Measurements from ENCODE around the gene MIS12.

DNA sequence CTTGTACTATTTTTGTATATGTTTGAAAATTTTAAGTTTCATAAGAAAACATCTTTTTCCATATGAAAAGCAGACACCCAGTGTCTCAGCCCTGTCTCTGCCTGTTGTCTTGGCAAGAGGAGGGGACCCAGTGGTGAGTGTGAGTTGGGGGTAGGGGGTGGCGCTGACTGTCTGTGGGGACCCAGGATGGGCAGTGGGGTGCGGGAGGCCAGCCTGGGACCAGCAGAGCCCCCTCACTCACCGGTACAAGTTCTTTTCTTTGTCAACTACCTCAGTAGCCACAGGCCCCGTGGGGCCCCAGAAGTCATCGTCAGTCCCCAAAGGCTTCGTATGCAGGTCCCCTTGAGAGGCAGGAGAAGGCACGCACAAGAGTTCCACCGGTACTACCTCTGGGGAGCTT is 46.2 kb downstream of the MIS12 start:
- TF ChIP-seq CTCF (IDR thresholded peaks at IDR 0.05) = no peak
- TF ChIP-seq POLR2A (IDR thresholded peaks at IDR 0.05) = no peak
